ENCODE measurements around the gene FOXA1. TPM values are rescaled to one million over a fixed set of nuclear protein-coding genes. Genes with fewer than 3 reads are reported as not detected.
A peak's percentile ranks its signal among the peaks of the same experiment; 100 is the strongest.

The FOXA1 gene
- total and polyA plus RNA-seq, 7 donors = 14.4 to 19.4 (median 18.3) TPM; not detected in 4

DNA sequence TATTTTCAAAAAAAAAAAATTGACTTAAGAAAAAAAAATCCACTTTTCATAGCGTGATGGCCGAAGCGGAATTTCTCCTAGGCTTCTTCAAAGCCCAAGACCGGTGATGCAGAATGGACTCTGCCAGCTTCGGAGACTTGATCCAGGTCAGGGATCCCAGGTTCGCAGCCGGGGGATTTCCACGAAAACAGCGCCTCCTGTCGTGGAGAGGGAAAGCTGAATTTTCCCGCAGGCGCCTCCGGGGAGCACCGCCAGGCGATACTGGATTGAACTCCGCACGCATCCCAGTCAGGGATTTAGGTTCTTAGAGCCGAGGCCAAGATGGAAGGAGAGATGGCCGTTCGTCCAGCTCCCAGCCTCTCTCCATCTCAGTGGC is 2.5 kb upstream of the FOXA1 start:
- Histone ChIP-seq H3K27ac (no peak overlapping the region), H3K9me3 (no peaks in the 10 kb centered on the region), H3K4me3 (no peak overlapping the region), H3K36me3 (no peaks in the 10 kb centered on the region), H3K4me1 (peaks cover 0 to 47% (median 44%) of the 10 kb centered on the region in 4 donors), H3K27me3 (peaks cover 77 to 98% (median 97%) of the 10 kb centered on the region in 3 donors)
- 3 to 8% methylated on average over 20 of the region's 20 CpGs for WGBS, 2 donors
- DNase-seq = peak; percentile 57
- intact Hi-C loops (cut with DNase I) = no loop called here
- no peak for TF ChIP-seq POLR2AphosphoS5 (IDR thresholded peaks at IDR 0.05)

DNA sequence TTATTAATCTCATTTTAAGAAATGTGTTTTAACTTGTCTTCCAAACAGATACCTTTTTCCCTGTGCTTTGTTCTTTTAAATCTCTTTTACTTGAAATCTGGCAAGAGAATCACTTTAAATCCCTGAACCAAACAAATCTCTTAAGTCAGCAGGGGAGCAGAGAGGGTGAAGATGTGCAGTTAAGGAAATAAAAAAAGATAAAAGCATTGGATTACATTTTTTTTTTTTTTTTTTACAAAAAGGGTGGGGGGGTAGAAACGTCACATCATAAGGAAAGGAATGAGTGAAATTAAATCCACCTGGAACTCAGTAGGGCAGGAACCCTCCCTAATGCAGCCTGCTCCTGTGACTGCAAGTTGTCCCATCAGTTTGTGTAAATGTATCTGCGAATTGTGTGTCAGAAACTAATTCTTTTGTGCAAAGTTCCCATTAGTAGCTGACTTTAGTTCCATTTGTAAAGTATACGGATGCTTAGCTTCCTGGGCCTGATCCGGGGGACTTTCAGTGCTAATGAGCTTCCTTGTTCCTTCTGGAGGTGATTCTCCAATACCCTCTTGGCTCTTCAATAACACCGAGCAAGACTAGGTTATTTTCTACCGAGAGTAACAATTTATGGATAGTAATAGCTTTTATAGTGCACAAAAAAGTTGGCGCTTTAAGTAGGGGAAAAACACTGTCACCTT is 1.9 kb upstream of the FOXA1 start:
- Histone ChIP-seq H3K36me3 (no peaks in the 10 kb centered on the region), H3K9me3 (no peaks in the 10 kb centered on the region), H3K27ac (no peak overlapping the region), H3K4me1 (peaks cover 0 to 50% (median 45%) of the 10 kb centered on the region in 4 donors), H3K4me3 (no peak overlapping the region), H3K27me3 (peaks cover 78 to 98% (median 97%) of the 10 kb centered on the region in 3 donors)
- 3 to 6% methylated on average over 7 of the region's 7 CpGs for WGBS, 2 donors
- no peak for DNase-seq
- TF ChIP-seq POLR2A (IDR thresholded peaks at IDR 0.05) (no peak), POLR2AphosphoS5 (IDR thresholded peaks at IDR 0.05) (no peak), EP300 (IDR thresholded peaks at IDR 0.05) (no peak)
- TF ChIP-seq, protein P1, sequence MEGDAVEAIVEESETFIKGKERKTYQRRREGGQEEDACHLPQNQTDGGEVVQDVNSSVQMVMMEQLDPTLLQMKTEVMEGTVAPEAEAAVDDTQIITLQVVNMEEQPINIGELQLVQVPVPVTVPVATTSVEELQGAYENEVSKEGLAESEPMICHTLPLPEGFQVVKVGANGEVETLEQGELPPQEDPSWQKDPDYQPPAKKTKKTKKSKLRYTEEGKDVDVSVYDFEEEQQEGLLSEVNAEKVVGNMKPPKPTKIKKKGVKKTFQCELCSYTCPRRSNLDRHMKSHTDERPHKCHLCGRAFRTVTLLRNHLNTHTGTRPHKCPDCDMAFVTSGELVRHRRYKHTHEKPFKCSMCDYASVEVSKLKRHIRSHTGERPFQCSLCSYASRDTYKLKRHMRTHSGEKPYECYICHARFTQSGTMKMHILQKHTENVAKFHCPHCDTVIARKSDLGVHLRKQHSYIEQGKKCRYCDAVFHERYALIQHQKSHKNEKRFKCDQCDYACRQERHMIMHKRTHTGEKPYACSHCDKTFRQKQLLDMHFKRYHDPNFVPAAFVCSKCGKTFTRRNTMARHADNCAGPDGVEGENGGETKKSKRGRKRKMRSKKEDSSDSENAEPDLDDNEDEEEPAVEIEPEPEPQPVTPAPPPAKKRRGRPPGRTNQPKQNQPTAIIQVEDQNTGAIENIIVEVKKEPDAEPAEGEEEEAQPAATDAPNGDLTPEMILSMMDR (IDR thresholded peaks at IDR 0.05) = no peak
- intact Hi-C loops (cut with DNase I) = no loop called here

DNA sequence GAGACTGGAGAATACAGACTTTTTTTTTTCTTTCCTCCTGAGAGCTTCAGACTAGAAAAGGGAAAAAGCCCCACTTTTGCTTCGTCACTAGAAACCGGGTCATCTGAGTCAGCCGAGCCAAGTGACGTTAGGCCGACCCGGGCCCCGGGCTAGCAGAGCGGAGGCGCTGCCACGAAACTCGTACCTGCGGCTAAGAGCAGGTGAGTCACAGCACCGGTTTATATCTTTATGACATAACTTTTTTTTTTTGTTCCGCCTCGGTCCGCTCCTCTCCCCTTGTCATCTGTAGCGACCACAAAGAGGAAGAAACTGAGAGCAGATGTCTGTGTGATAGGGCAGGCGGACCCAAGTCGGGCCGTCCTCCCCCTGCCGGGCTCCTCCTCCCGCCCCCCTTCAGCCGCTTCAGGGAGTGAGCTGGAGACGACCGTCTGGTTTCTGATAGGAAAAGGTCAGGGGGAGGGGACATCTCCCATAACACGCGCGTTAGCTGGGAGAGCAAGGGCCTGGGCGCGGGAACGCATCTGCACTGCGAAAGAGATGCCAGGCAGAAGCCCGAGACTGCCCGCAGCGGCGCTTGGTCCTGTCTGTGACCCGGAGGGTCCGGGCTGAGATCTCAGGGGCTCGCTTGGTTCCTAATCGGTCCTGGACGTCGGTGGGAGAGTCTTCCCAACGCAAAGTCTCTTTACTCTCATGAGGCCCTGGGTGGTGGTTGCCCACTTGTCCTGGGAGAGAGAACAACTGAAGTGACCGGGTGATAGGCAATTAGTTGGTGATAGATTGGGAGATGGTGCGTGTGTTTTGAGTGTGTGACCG is 966 bp upstream of the FOXA1 start:
- Histone ChIP-seq H3K4me1 (peaks cover 0 to 57% (median 47%) of the 10 kb centered on the region in 4 donors), H3K36me3 (no peaks in the 10 kb centered on the region), H3K9me3 (no peaks in the 10 kb centered on the region), H3K4me3 (peak overlapping the region in 3 of 4 donors; percentile 34 to 40 (median 37)), H3K27me3 (peaks cover 83 to 98% (median 97%) of the 10 kb centered on the region in 3 donors), H3K27ac (peak overlapping the region in 1 of 4 donors; percentile 23)
- WGBS, 2 donors = 1 to 3% methylated on average over 46 of the region's 46 CpGs
- intact Hi-C loops (cut with DNase I) = no loop called here
- no peak for DNase-seq
- TF ChIP-seq EP300 (IDR thresholded peaks at IDR 0.05) (no peak), POLR2A (IDR thresholded peaks at IDR 0.05) (peak in 1 of 2 donors; percentile 28), POLR2AphosphoS5 (IDR thresholded peaks at IDR 0.05) (peak in 2 of 4 donors; percentile 32 to 46)
- TF ChIP-seq, protein P1 (IDR thresholded peaks at IDR 0.05) = no peak

DNA sequence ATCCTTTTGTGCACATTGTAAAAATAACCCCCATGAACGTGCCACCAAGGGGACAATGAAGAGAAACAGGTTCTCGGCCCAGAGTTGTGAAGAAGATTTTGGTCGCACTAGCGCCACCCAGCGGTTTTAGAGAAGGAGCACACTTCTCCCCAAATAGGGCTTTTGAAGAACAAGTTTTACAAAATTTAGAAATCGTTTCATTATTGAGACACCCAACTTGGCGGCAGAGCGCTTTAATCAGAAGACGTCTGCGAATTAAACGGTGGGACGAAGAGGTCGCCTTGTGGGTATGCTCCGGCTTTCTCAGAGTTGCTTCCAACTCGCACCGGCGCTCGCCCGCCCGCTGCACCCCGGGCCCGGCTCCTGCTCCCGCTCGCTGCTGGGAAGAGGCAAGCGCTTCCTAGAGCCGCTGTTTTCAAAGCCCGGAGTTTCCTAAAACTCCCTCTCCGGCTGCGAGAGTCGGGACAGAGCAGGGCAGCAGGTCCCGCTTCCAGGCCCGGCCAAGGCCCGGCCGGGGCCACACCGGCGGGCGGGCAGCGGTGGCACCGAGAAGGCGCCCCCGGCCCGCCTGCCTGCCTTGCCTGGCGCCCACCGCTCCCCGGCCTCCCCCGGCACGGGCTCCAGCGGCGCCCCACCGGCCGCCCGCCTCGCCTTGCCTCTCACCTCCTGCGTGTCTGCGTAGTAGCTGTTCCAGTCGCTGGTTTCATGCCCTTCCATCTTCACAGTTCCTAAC is 645 bp downstream of the FOXA1 start:
- WGBS, 2 donors = 1 to 2% methylated on average over 56 of the region's 56 CpGs
- H3K27ac ChIP-seq = no peak overlapping the region
- DNase-seq = no peak
- no peak for TF ChIP-seq EP300 (IDR thresholded peaks at IDR 0.05)
- TF ChIP-seq, protein P1 (IDR thresholded peaks at IDR 0.05) = peak in 2 of 4 experiments; percentile 19 to 41
- TF ChIP-seq POLR2A (IDR thresholded peaks at IDR 0.05) = no peak
- TF ChIP-seq POLR2AphosphoS5 (IDR thresholded peaks at IDR 0.05) = peak in 1 of 4 donors; percentile 45
- H3K4me3 ChIP-seq = peak overlapping the region in 3 of 4 donors; percentile 34 to 40 (median 37)
- intact Hi-C loops (cut with DNase I) = no loop called here
- no peaks in the 10 kb centered on the region for H3K9me3 ChIP-seq
- H3K36me3 ChIP-seq = no peaks in the 10 kb centered on the region
- peaks cover 0 to 51% (median 39%) of the 10 kb centered on the region in 4 donors for H3K4me1 ChIP-seq
- H3K27me3 ChIP-seq = peaks cover 77 to 98% (median 97%) of the 10 kb centered on the region in 3 donors

Measured in sigmoid colon (tissue), 7 donors.